ENCODE results near the gene EMCN. TPM values are rescaled to one million over a fixed set of nuclear protein-coding genes. Genes with fewer than 3 reads are reported as not detected.

Gene EMCN
- total and polyA plus RNA-seq, 2 of the 8 experiments (the other 6 are each of a cell fraction or from before 2014, with no cell fraction given) = not detected

DNA sequence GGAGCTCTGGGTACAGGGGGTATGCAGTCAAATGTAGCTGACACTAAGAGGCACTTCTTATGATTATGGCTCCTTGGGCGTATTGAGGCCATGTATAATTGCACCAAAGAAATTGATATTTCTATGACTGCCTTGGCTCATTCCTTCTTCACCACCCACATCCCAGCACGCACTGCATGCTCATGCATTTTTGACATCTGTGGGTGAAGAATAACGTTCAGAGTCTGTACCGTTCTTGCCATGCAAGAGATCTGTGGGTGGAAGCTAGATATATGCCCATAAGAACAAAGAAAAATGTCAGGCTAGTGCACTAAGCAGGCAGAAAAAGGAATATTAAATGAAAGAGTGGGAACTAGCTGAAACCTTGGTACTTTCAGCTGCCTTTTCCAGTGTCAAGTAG, 93.4 kb downstream of the EMCN start:
- POLR2A ChIA-PET (ENCODE audit: partially characterized antibody) = no interaction called here
- Histone ChIP-seq H3K4ac (replicated peaks; ENCODE audit: insufficient read length, low read depth, low read length) (no peak overlapping the region), H2BK15ac (ENCODE audit: low read length) (no peak overlapping the region), H3K23ac (ENCODE audit: insufficient read length) (no peak overlapping the region), H3K9me3 (ENCODE audit: insufficient read depth in 2 of 2, low read depth in 1 of 2, low read length in 1 of 2) (no peaks in the 10 kb centered on the region), H3K4me3 (ENCODE audit: extremely low read depth in 1 of 4, insufficient read depth in 2 of 4, low read depth in 3 of 4, low read length in 4 of 4) (no peak overlapping the region), H3K23me2 (ENCODE audit: low read depth, low read length) (no peaks in the 10 kb centered on the region), H3K18ac (ENCODE audit: extremely low read depth, low read length) (no peak overlapping the region), H4K91ac (replicated peaks; ENCODE audit: insufficient read length, low read length) (no peak overlapping the region), H3K9ac (replicated peaks in 1 of 4; ENCODE audit: extremely low read depth in 1 of 4, low read depth in 3 of 4, low read length in 3 of 4) (no peak overlapping the region), H2BK20ac (ENCODE audit: low read length) (no peak overlapping the region), H3K36me3 (ENCODE audit: control insufficient read depth in 2 of 4, insufficient read depth in 4 of 4, low read length in 3 of 4) (no peaks in the 10 kb centered on the region), H3K27ac (ENCODE audit: low read depth, low read length) (no peak overlapping the region), H3K56ac (replicated peaks; ENCODE audit: insufficient read length, low read depth, low read length) (no peak overlapping the region), H2BK5ac (ENCODE audit: low read depth, low read length) (no peak overlapping the region), H2BK120ac (replicated peaks; ENCODE audit: low read depth, low read length) (no peak overlapping the region), H4K8ac (ENCODE audit: extremely low read depth, insufficient read depth, low read length) (no peak overlapping the region), H3K14ac (ENCODE audit: insufficient read length) (no peak overlapping the region), H3K4me2 (ENCODE audit: insufficient read depth in 1 of 2, low read depth in 2 of 2, low read length in 2 of 2) (no peak overlapping the region), H3K4me1 (replicated peaks in 1 of 4; ENCODE audit: control insufficient read depth in 3 of 4, insufficient read depth in 4 of 4, low read length in 3 of 4) (no peaks in the 10 kb centered on the region), H2AFZ (ENCODE audit: low read length) (no peak overlapping the region), H3K27me3 (replicated peaks in 1 of 4; ENCODE audit: control insufficient read depth in 3 of 4, extremely low read depth in 1 of 4, insufficient read depth in 3 of 4, low read length in 3 of 4) (no peaks in the 10 kb centered on the region), H4K5ac (ENCODE audit: insufficient read length, low read depth, low read length) (no peak overlapping the region), H4K20me1 (replicated peaks in 1 of 2; ENCODE audit: control insufficient read depth in 1 of 2, insufficient read depth in 2 of 2, low read length in 2 of 2) (no peaks in the 10 kb centered on the region), H2BK12ac (ENCODE audit: low read depth, low read length) (no peak overlapping the region), H2AK5ac (ENCODE audit: low read depth, low read length) (no peak overlapping the region), H3K79me1 (ENCODE audit: low read depth, low read length) (no peaks in the 10 kb centered on the region), H3K79me2 (ENCODE audit: control insufficient read depth in 1 of 2, insufficient read depth in 2 of 2, low read length in 2 of 2) (no peaks in the 10 kb centered on the region)
- CTCF ChIA-PET (ENCODE audit: partially characterized antibody) = interaction anchor here (0.5 to 0.7 kb wide), 3 partner anchors 17 to 722 kb away, joined by 3 to 4 read pairs (median 3); no protein-coding TSS in a partner anchor
- DNase-seq (ENCODE audit: low read depth in 1 of 2, low spot score in 2 of 2) (no peak), FAIRE-seq (no peak)
- TF ChIP-seq HDAC6 (IDR thresholded peaks at IDR 0.05; ENCODE audit: low read depth, low read length) = no peak
- no peak for TF ChIP-seq YY1 (IDR thresholded peaks at IDR 0.05; ENCODE audit: low read depth, low read length)
- TF ChIP-seq EZH2 (IDR thresholded peaks at IDR 0.05; ENCODE audit: low read depth, low read length, severe bottlenecking) = no peak
- no peak for TF ChIP-seq TCF12 (IDR thresholded peaks at IDR 0.05; ENCODE audit: low read depth, low read length)
- 97% methylated on average over 4 of the region's 4 CpGs; no CpG with 5 or more reads in 1 of the 2 experiments for WGBS, 2 experiments (ENCODE audit: extremely low coverage in 1 of 2, insufficient coverage in 1 of 2, insufficient read length in 1 of 2, insufficient replicate concordance in 2 of 2, low coverage in 1 of 2, low lambda C conversion rate in 2 of 2, missing lambda C conversion rate in 1 of 2)
